GM12878 (cell line): ENCODE measurements around the gene KIF6. TPM values are rescaled to one million over a fixed set of nuclear protein-coding genes. Genes with fewer than 3 reads are reported as not detected.

Experiments used
- ATAC-seq: fragments of 200-7000 bp; cut with Tn5 transposase; 3 replicates; pipeline ENCODE4 v1.9.1; 2020; ENCODE audit warnings: mild to moderate bottlenecking, moderate library complexity
- BruUV-seq: library from RNA; stranded (reverse); fragments of 400-500 nt; replicated peaks from 2 replicates; lab custom pipeline; 2021; lab: Mats Ljungman, UMichigan
- CTCF ChIA-PET: fragments of 300-600 bp; sonication (Branson Sonifier 250); formaldehyde crosslinking; extraction: SDS; loops from one replicate; lab custom pipeline; 2021; ENCODE audit warnings: inconsistent platforms; lab: Yijun Ruan, JAX
- POLR2A ChIA-PET: fragments of 350-600 bp; formaldehyde crosslinking; extraction: SDS; loops from one replicate; lab custom pipeline; 2021; ENCODE audit warnings: inconsistent platforms; lab: Charles Lee
- RAD21 ChIA-PET: fragments of 300-600 bp; sonication (Branson Sonifier 250); formaldehyde crosslinking; loops from one replicate; lab custom pipeline; 2023; ENCODE audit warnings: antibody characterized with exemption; ENCODE audit not compliant: unreplicated experiment; lab: Charles Lee
- SMC1A ChIA-PET: fragments of 300-600 bp; sonication (Branson Sonifier 250); formaldehyde crosslinking; loops from one replicate; lab custom pipeline; 2023; ENCODE audit not compliant: unreplicated experiment, uncharacterized antibody; lab: Charles Lee
- DNase-seq: peaks from one replicate; pipeline ENCODE4 v3.0.0-alpha.2; 2011; ENCODE audit warnings: low read depth, low spot score
- FAIRE-seq: peaks from 3 replicates; lab custom pipeline; 2011; peaks lifted over from hg19 to GRCh38; lab: Jason Lieb, UNC
- H2AFZ ChIP-seq: 2 replicates; pipeline ENCODE4 v1.6.0; 2011; ENCODE audit warnings: low read depth, low read length, control low read depth; ENCODE audit not compliant: control insufficient read depth
- H3K27ac ChIP-seq: 2 replicates; pipeline ENCODE4 v1.5.1; 2011; ENCODE audit warnings: control low read depth; ENCODE audit not compliant: control insufficient read depth, insufficient read depth
- H3K27me3 ChIP-seq, 2 experiments: replicated peaks in 1 of 2; 2 replicates each; pipeline versions ENCODE4 v1.6.0 to v1.6.1; 2011; ENCODE audit warnings: low read length in 1 of 2; ENCODE audit not compliant: control insufficient read depth in 2 of 2, insufficient read depth in 2 of 2
- H3K36me3 ChIP-seq, 2 experiments: 2 replicates each; pipeline ENCODE4 v1.5.1; 2011; ENCODE audit warnings: low read length in 1 of 2; ENCODE audit not compliant: control insufficient read depth in 2 of 2, insufficient read depth in 2 of 2
- H3K4me1 ChIP-seq: 2 replicates; pipeline ENCODE4 v1.6.1; 2011; ENCODE audit warnings: mild to moderate bottlenecking, low read length, moderate library complexity, mixed read lengths; ENCODE audit not compliant: control insufficient read depth, insufficient read depth
- H3K4me2 ChIP-seq: 2 replicates; pipeline ENCODE4 v1.6.0; 2011; ENCODE audit warnings: control low read depth; ENCODE audit not compliant: control insufficient read depth, insufficient read depth
- H3K4me3 ChIP-seq: fragments of 200-600 bp; sonication (generic); 2 replicates; pipeline ENCODE4 v1.5.1; 2016
- H3K79me2 ChIP-seq: 2 replicates; pipeline ENCODE4 v1.6.0; 2011; ENCODE audit warnings: low read length; ENCODE audit not compliant: control insufficient read depth, insufficient read depth
- H3K9ac ChIP-seq: 2 replicates; pipeline ENCODE4 v1.8.0; 2011; ENCODE audit warnings: low read length, control low read depth, mixed read lengths; ENCODE audit not compliant: control insufficient read depth, insufficient read depth
- H3K9me3 ChIP-seq: replicated peaks from 3 replicates; pipeline ENCODE4 v1.5.1; 2011; ENCODE audit warnings: mild to moderate bottlenecking, low read length; ENCODE audit not compliant: control insufficient read depth, insufficient read depth
- H4K20me1 ChIP-seq: 2 replicates; pipeline ENCODE4 v1.6.0; 2011; ENCODE audit not compliant: control insufficient read depth, insufficient read depth
- CBX5 ChIP-seq: sonication (generic); IDR thresholded peaks from 2 replicates; pipeline ENCODE4 v1.6.1; 2016; ENCODE audit warnings: low read depth, moderate library complexity, mild to moderate bottlenecking, inconsistent platforms
- CHD2 ChIP-seq: IDR thresholded peaks from 2 replicates; pipeline ENCODE4 v1.6.1; 2011; ENCODE audit warnings: low read depth, low read length, improper control_type of control experiment, borderline replicate concordance
- CREM ChIP-seq: IDR thresholded peaks from 2 replicates; pipeline ENCODE4 v1.6.1; 2014; ENCODE audit warnings: antibody characterized with exemption, low read depth
- EED ChIP-seq: sonication (generic); IDR thresholded peaks from 2 replicates; pipeline ENCODE4 v1.6.1; 2016; ENCODE audit warnings: antibody characterized with exemption, low read depth
- EGR1 ChIP-seq, 2 experiments: IDR thresholded peaks; 1 replicate in 1 of 2; 2 replicates in 1 of 2; pipeline ENCODE4 v1.6.1; 2011 to 2012; ENCODE audit warnings: low read depth in 2 of 2, low read length in 2 of 2, borderline replicate concordance in 1 of 2, mild to moderate bottlenecking in 1 of 2, moderate library complexity in 1 of 2
- ESRRA ChIP-seq: IDR thresholded peaks from 2 replicates; pipeline ENCODE4 v1.6.1; 2012; ENCODE audit warnings: mild to moderate bottlenecking, low read length, improper control_type of control experiment
- MXI1 ChIP-seq: fragments of 150-350 bp; IDR thresholded peaks from 2 replicates; pipeline ENCODE4 v1.6.1; 2011; ENCODE audit warnings: low read depth, mild to moderate bottlenecking, inconsistent platforms, low read length, improper control_type of control experiment
- NFYA ChIP-seq: IDR thresholded peaks from 2 replicates; pipeline ENCODE4 v1.6.1; 2011; ENCODE audit warnings: low read depth, mild to moderate bottlenecking, low read length, improper control_type of control experiment, borderline replicate concordance
- NRF1 ChIP-seq: conservative IDR thresholded peaks from 2 replicates; pipeline ENCODE4 v1.6.1; 2011; ENCODE audit warnings: mild to moderate bottlenecking, low read depth, low read length, improper control_type of control experiment
- PML ChIP-seq: IDR thresholded peaks from 2 replicates; pipeline ENCODE4 v1.6.1; 2012; ENCODE audit warnings: low read length, inconsistent platforms
- SMARCA5 ChIP-seq: fragments of 450-650 bp; IDR thresholded peaks from 2 replicates; pipeline ENCODE4 v1.6.1; 2017; ENCODE audit warnings: mild to moderate bottlenecking
- SMC3 ChIP-seq: IDR thresholded peaks from 2 replicates; pipeline ENCODE4 v1.6.1; 2011; ENCODE audit warnings: low read length, improper control_type of control experiment, borderline replicate concordance
- SREBF1 ChIP-seq: IDR thresholded peaks from 2 replicates; pipeline ENCODE4 v1.6.1; 2012; ENCODE audit warnings: mild to moderate bottlenecking, low read length
- STAT3 ChIP-seq: IDR thresholded peaks from 2 replicates; pipeline ENCODE4 v1.6.1; 2011; ENCODE audit warnings: low read depth, low read length, improper control_type of control experiment
- ZNF384 ChIP-seq: IDR thresholded peaks from 2 replicates; pipeline ENCODE4 v1.6.1; 2012; ENCODE audit warnings: low read depth, mild to moderate bottlenecking, low read length, improper control_type of control experiment, borderline replicate concordance
- WGBS: methylation state at CpG from one replicate; pipeline ENCODE4 v1.1.6; 2016; ENCODE audit warnings: low lambda C conversion rate; ENCODE audit not compliant: insufficient replicate concordance, insufficient coverage; ENCODE audit errors: missing lambda C conversion rate; 5-methylcytosine and 5-hydroxymethylcytosine counted together
- in situ Hi-C: fragments of 300-500 bp; cut with MboI; formaldehyde crosslinking; loops from 9 replicates; pipeline ENCODE4 v1.14.3; 2018; ENCODE audit warnings: mixed read lengths
- intact Hi-C: fragments of 100-400 bp; cut with micrococcal nuclease; formaldehyde crosslinking; loops from one replicate; pipeline ENCODE4 v1.14.2; 2022; ENCODE audit not compliant: unreplicated experiment
- polyA plus RNA-seq, 11 experiments: library from polyadenylated mRNA; depleted of rRNA in 4 of 11; unstranded in 6 of 11; stranded (reverse) in 5 of 11; fragments of >200 nt; fragmentation: Nextera tagmentation in 4 of 11; fragmentation: Illumina TruSeq in 1 of 11; extraction: Ambion mirVana in 4 of 11; extraction: Trizol in 1 of 11; gene quantifications; 1 replicate in 1 of 11; 2 replicates in 10 of 11; pipeline versions ENCODE4 v1.2.1 to v1.2.3, GENCODE V29; 2011 to 2016; ENCODE audit warnings: inconsistent platforms in 2 of 11, missing spikeins in 2 of 11, low read depth in 1 of 11
- total RNA-seq, 4 experiments: library from RNA; depleted of rRNA in 3 of 4; stranded (reverse); fragments of >200 nt in 3 of 4; fragmentation: Illumina TruSeq in 1 of 4; extraction: Trizol in 1 of 4; gene quantifications; 2 replicates each; pipeline versions ENCODE4 v1.2.1 to v1.2.3, GENCODE V29; 2013 to 2021
- TF ChIP-seq, protein P1 (sequence below): fragments of 150-350 bp; IDR thresholded peaks from 2 replicates; pipeline ENCODE4 v1.6.1; 2016; ENCODE audit warnings: low read depth, low read length

The KIF6 gene
- total and polyA plus RNA-seq, 10 of the 15 experiments (the other 5 are each of a cell fraction or from before 2014, with no cell fraction given), result 0.09 to 1.0 (median 0.28) TPM

GRCh38 chr6:39424831-39425230 is 300.4 kb downstream of the KIF6 start:
- ChIA-PET SMC1A (interaction anchor here (0.6 kb wide), 1 partner anchor 233 kb away, joined by 3 read pairs; no protein-coding TSS in a partner anchor), POLR2A (no interaction called here)

More at GRCh38 chr6:39424831-39425230, 300.4 kb downstream of the KIF6 start:
- in situ Hi-C loops, result no loop called here
- Histone ChIP-seq H2AFZ (no peak overlapping the region), H3K4me2 (no peak overlapping the region), H3K27ac (no peak overlapping the region), H3K36me3 (no peaks in the 10 kb centered on the region), H3K9me3 (no peaks in the 10 kb centered on the region), H3K4me3 (no peak overlapping the region), H4K20me1 (no peaks in the 10 kb centered on the region), H3K9ac (no peak overlapping the region), H3K4me1 (no peaks in the 10 kb centered on the region), H3K79me2 (no peaks in the 10 kb centered on the region), H3K27me3 (no peaks in the 10 kb centered on the region)
- ChIA-PET RAD21 (no interaction called here), CTCF (interaction anchor here (0.6 kb wide), 1 partner anchor 535 kb away, joined by 3 read pairs; no protein-coding TSS in a partner anchor)
- FAIRE-seq (no peak), DNase-seq (no peak), ATAC-seq (no peak)
- TF ChIP-seq NFYA (no peak), EED (no peak), STAT3 (no peak), NRF1 (no peak), MXI1 (no peak), ESRRA (no peak), EGR1 (IDR thresholded peaks at IDR 0.05; ENCODE audit: borderline replicate concordance in 1 of 2, low read depth in 2 of 2, low read length in 2 of 2) (no peak), SREBF1 (no peak), PML (no peak), CBX5 (no peak), CREM (no peak), SMARCA5 (no peak), ZNF384 (no peak), CHD2 (no peak), SMC3 (no peak)
- TF ChIP-seq, protein P1, sequence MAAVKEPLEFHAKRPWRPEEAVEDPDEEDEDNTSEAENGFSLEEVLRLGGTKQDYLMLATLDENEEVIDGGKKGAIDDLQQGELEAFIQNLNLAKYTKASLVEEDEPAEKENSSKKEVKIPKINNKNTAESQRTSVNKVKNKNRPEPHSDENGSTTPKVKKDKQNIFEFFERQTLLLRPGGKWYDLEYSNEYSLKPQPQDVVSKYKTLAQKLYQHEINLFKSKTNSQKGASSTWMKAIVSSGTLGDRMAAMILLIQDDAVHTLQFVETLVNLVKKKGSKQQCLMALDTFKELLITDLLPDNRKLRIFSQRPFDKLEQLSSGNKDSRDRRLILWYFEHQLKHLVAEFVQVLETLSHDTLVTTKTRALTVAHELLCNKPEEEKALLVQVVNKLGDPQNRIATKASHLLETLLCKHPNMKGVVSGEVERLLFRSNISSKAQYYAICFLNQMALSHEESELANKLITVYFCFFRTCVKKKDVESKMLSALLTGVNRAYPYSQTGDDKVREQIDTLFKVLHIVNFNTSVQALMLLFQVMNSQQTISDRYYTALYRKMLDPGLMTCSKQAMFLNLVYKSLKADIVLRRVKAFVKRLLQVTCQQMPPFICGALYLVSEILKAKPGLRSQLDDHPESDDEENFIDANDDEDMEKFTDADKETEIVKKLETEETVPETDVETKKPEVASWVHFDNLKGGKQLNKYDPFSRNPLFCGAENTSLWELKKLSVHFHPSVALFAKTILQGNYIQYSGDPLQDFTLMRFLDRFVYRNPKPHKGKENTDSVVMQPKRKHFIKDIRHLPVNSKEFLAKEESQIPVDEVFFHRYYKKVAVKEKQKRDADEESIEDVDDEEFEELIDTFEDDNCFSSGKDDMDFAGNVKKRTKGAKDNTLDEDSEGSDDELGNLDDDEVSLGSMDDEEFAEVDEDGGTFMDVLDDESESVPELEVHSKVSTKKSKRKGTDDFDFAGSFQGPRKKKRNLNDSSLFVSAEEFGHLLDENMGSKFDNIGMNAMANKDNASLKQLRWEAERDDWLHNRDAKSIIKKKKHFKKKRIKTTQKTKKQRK, result no peak
- 37% methylated on average over 3 of the region's 3 CpGs for WGBS
- intact Hi-C loops, result no loop called here
- no TSS peak for BruUV-seq
